ENCODE data around the gene WNT7A. TPM values are rescaled to one million over a fixed set of nuclear protein-coding genes. Genes with fewer than 3 reads are reported as not detected.

Gene WNT7A
- total RNA-seq: not detected in 2 replicates

DNA sequence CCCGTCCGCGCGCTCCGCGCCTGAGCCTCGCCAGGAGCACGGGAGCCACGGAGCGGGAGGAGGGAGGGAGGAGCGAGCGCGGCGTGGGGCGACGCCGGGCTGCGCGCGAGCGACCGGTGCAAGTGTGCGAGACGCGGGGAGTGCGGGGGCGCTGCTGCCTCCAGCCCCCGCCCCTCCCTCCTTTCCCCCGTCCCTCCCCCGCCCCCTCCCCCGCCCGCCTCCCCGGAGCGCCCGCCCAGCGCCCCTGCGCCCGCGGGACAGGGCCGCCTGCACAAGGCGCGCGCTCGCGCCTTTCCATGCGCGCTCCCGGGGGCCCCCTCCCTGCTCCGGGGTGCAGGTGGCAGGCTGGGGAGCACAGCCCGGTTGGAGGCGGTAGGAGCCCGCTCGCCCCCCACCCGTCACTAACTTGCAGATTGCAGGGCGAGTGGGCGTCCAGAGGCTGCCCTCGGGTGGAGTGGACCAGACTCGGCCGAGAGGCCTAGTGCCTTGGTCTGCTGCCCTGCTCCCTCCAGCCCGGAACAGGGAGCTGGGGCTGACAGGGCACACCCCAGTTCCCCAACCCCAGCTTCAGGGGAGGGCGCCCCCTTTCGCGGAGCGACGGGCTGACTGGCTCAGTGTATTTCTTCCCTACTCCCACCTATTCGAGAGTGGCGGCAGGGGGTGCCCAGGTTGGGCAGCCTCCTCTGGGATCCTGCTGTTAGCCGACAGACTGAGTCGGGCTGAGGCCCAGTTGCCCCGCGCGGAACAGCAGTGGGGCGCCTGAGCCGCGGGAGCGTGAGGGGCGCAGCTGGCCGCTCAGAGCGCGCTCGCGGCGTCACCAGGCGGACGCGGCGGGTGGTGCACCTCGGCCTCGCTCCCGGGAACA is at the start of gene WNT7A:
WNT7A (minus strand) TSS at position 126 of the 865 bp plus-strand sequence. CDS start 255 bp downstream, outside the sequence.

Other genes with a start within 250 kb of the WNT7A start
- 9.5 and 10.1 TPM in 2 replicates for gene CHCHD4, start 244.8 kb upstream of the WNT7A start, total RNA-seq
- 73.4 and 97.6 TPM in 2 replicates for gene TMEM43, start 245.0 kb upstream of the WNT7A start, total RNA-seq

Measured in bronchial smooth muscle cell (primary cell).